ENCODE data around the gene NSMF. TPM values are rescaled to one million over a fixed set of nuclear protein-coding genes. Genes with fewer than 3 reads are reported as not detected.
A peak's percentile ranks its signal among the peaks of the same experiment; 100 is the strongest.

NSMF gene
- polyA plus RNA-seq, 1 donor from 2014 or later, result 3.4 TPM

DNA sequence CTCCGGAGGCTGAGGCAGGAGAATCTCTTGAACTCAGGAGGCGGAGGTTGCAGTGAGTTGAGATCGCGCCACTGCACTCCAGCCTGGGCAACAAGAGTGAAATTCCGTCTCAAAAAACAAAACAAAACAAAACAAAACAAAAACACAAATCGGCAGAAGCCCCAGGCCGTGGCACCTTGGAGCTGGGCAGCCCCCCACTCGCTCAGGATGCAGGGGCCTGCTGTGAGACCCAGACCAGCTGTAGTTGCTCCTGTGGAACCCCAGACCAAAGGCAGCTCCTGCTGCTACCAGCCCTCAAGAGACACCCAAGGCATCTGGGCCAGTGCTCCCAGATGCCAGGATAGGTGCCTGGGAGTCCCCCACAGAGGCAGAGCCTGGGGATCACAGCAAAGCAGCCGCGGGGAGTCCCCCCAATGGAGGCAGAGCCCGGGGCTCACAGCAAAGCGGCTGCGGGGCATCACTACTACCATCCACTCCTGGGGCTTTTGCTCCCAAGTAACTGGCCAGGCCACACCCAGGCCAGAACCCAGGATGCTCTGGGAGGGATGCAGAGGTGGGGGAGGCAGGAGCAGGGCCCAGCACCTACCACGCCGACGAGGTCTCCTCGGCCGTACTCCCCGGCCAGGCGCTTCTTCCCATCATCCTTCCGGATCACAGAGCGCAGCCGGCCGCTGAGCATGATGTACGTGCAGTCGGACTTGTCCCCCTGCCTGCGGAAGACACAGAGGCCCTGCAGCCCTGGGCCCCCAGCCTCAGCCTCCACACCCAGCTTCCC, 37.7 kb upstream of the NSMF start:
- peaks cover 0 to 2% (median 1%) of the 10 kb centered on the region in 3 donors for H3K4me1 Mint-ChIP-seq

DNA sequence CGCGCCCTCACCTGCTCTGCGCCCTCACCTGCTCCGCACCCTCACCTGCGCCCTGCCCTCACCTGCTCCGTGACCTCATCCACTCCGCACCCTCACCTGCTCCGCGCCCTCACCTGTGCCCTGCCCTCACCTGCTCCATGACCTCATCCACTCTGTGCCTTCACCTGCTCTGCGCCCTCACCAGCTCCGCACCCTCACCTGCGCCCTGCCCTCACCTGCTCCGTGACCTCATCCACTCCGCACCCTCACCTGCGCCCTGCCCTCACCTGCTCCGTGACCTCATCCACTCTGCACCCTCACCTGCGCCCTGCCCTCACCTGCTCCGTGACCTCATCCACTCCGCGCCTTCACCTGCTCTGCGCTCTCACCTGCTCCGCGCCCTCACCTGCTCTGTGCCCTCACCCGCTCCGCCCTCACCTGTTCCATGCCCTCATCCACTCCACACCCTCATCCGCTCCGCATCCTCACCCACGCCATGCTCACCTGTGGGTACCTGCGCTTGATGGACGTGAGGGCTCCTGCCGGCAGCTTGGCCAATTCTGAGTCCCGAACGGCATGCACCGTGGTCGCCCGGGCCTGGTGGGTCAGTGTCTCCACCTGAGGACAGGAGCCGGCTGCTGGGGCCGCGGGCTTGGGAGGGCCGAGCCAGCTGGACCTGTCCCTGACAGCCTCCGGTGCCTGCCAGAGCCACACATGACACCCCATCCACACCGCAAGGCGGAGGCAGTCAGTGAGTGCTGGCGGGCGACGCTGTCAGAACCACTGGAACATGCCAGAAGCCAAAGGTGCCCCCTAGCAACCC, 35.6 kb upstream of the NSMF start:
- H3K4me1 Mint-ChIP-seq, result peaks cover 0 to 2% (median 1%) of the 10 kb centered on the region in 3 donors
- no peaks in the 10 kb centered on the region for H3K9me3 Mint-ChIP-seq
- no peak overlapping the region for H3K4me3 Mint-ChIP-seq
- no peak overlapping the region for H3K27ac Mint-ChIP-seq
- peaks cover 5% of the 10 kb centered on the region for H3K36me3 Mint-ChIP-seq
- no peaks in the 10 kb centered on the region for H3K27me3 Mint-ChIP-seq

More for the DNA sequence above, 37.7 kb upstream of the NSMF start:
- Mint-ChIP-seq H3K36me3 (peaks cover 6% of the 10 kb centered on the region), H3K9me3 (peaks cover 0 to 3% (median 0%) of the 10 kb centered on the region in 3 donors), H3K27me3 (no peaks in the 10 kb centered on the region), H3K27ac (no peak overlapping the region), H3K4me3 (no peak overlapping the region)

DNA sequence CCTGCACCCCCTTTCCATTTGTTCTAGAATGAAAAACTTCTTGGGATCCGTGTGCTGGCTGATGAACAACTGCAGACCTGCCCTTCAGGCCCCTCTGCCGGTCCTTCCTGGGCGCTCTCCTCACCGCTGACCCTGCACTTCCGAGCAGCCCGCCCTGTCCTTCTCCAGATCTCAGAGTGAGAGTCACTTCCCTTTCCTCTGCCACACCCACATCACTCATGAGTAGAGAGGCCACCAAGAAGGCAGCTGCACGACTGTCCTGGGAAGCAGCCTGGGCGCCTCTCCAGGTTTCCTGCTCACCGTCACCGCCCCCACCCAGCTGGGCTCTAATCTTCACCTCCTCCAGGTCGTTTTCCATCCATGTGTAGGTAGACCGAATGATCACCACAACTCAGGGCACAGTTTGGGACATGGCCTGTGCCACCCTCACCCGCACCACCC, 35.0 kb upstream of the NSMF start:
- Mint-ChIP-seq H3K4me1 (peaks cover 0 to 2% (median 1%) of the 10 kb centered on the region in 3 donors), H3K36me3 (peaks cover 4% of the 10 kb centered on the region), H3K4me3 (no peak overlapping the region), H3K27me3 (no peaks in the 10 kb centered on the region), H3K9me3 (no peaks in the 10 kb centered on the region), H3K27ac (no peak overlapping the region)

DNA sequence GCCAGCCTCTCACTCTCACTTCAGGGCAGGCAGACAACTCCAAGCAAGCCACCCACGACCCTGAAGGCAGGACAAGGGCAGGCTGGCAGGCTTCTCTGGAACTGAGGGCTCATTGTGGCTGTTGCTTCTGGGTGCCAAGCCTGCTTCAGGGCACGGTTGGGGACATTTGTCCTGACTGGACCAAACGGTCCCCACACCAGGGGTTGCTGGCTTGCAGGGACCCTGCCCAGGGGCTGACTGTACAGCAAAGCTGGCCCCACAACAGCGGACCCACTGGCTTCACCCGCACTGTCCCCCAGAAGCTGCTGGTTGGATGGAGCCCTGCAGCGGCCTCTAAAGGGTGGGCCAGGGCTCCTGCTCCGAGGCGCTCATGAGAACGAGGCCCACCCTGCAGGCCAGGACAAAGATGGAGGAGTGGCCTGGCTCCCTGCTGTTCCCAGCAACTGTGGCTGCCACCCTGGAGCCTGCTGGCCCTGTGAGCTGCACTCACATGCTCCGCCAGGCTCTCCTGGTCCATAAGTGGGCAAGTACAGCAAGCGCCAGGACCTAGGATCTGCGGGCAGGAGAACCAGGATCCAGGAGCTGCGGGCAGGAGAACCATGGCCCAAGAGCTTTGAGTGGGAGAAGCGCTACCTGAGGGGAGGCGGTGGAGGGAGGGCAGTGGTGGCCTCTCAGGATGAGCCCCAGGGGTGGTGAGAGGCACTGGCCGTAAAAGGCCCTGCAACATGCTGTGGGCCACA, 34.4 kb upstream of the NSMF start:
- H3K9me3 Mint-ChIP-seq, result no peaks in the 10 kb centered on the region
- H3K4me1 Mint-ChIP-seq, result peaks cover 0 to 2% (median 0%) of the 10 kb centered on the region in 3 donors
- H3K36me3 Mint-ChIP-seq, result peaks cover 3% of the 10 kb centered on the region
- no peak overlapping the region for H3K4me3 Mint-ChIP-seq
- no peaks in the 10 kb centered on the region for H3K27me3 Mint-ChIP-seq
- H3K27ac Mint-ChIP-seq, result no peak overlapping the region

DNA sequence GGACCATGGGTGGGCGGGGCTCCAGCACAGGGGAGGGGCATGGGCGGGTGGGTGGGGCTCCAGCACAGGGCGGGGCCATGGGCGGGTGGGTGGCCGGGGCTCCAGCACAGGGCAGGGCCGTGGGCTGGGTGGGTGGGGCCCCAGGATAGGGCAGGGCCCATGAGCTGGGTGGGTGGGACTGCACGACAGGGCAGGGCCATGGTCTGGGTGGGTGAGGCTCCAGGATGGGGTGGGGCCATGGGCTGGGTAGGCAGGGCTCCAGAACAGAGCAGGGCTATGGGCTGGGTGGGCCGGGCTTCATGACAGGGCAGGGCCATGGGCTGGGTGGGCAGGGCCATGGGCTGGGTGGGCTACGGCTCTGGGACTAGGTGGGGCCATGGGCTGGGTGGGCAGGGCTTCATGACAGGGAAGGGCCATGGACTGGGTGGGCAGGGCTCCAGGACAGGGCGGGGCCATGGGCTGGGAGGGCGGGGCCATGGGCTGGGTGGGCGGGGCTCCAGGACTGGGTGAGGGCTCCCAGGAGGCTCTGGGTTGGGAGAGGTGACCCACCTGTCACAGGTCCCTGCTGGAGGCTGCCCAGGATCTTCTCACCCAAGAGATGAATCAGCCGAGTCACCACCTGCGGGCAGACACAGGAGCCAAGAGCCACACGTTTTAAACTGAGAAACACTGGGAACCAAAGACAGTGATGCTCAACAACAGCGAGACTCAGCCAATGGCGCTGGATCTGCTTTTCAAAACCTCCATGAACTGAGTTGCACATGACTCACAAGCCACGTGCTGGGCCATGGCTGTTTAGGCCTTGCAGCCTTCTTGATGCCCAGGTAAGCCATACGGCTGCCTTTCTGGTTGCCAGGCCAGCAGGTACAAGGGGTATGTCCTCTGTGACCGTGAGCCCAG, 33.6 kb upstream of the NSMF start:
- Mint-ChIP-seq H3K36me3 (peaks cover 3% of the 10 kb centered on the region), H3K4me3 (no peak overlapping the region), H3K27me3 (no peaks in the 10 kb centered on the region), H3K4me1 (peaks cover 0 to 2% (median 2%) of the 10 kb centered on the region in 3 donors), H3K9me3 (no peaks in the 10 kb centered on the region), H3K27ac (no peak overlapping the region)

DNA sequence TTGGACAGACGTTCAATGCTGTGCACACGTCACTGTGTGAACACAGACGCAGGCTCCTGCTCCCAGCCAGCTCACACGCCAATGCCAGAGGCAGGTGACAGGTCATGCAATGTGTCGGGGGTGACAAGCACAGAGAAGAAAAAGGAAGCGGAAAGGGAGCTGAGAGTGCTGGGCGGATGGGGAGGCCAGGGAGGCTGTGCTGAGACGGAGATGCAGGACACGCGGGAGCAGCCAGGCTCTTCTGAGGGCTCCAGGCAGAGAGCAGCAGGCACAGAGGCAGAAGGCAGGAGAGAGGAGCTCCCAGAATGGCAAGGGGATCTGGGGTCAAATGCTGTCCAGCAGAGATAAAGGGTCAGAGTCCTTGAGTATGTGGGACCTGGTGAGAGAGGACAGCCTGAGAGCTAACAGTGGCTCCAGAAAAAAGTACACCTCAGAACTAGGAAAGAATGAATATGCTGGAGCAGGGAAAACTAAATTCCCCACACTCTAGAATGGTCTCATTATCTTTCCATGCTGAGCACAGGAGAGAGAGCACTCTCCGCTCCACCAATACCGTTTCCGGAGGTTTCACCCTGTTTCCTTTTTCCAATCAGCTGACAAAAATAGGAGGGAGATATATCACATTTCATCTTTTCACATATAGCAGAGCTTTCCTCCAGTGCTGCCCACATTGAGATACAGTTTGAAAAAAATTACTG, 32.8 kb upstream of the NSMF start:
- Mint-ChIP-seq H3K36me3 (peaks cover 3% of the 10 kb centered on the region), H3K27me3 (no peaks in the 10 kb centered on the region), H3K27ac (peak overlapping the region in 1 of 3 donors; percentile 84), H3K4me3 (no peak overlapping the region), H3K4me1 (peaks cover 0 to 2% (median 2%) of the 10 kb centered on the region in 3 donors), H3K9me3 (no peaks in the 10 kb centered on the region)

DNA sequence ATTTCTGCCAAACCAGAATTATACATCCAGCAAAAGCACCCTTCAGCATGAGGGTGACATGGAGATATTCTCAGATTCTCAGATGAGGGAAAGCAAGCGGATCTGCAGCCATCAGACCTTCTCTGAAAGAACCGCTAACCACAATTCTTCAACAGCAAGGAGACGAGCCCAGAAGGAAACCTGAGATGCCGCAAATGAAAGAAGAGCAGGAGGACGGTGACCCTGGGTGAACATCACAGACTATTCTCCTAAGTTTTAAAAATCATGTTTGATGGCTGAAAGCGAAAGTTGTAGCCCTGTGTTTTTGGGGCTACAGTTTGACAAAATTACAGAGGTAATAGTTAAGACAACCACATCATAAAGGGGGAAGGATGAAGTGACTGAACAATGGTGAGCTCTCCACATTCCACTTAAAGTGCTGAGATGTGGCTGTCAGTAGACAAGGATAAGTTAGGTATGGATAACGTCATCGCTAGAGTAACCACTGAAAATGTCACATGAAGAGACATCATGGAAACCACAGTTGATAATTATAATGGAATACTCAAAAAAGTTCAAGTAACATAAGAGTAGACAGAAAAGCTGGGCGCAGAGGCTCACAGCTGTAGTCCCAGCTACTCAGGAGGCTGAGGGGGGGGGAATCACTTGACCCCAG, 31.5 kb upstream of the NSMF start:
- Mint-ChIP-seq H3K9me3 (no peaks in the 10 kb centered on the region), H3K27ac (no peak overlapping the region), H3K27me3 (no peaks in the 10 kb centered on the region), H3K4me1 (peaks cover 0 to 2% (median 2%) of the 10 kb centered on the region in 3 donors), H3K4me3 (no peak overlapping the region), H3K36me3 (peaks cover 3% of the 10 kb centered on the region)

DNA sequence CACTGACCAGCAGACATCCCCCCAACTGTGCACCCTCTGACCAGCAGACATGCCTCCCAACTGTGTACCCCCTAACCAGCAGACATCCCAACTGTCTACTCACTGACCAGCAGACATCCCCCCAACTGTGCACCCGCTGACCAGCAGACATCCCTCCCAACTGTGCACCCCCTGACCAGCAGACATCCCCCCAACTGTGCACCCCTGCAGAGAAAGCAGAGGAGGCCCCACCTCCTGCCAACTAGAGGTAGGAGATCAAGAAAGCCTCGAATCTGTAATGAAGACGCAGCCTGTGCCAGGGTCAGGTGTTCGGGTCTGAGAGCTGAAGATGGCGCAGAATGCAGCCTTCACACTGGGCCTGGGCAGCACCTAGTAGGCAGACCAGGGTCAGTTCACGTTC, 29.8 kb upstream of the NSMF start:
- no peak overlapping the region for H3K27ac Mint-ChIP-seq
- peaks cover 2% of the 10 kb centered on the region for H3K36me3 Mint-ChIP-seq
- no peaks in the 10 kb centered on the region for H3K27me3 Mint-ChIP-seq
- H3K9me3 Mint-ChIP-seq, result no peaks in the 10 kb centered on the region
- no peak overlapping the region for H3K4me3 Mint-ChIP-seq
- H3K4me1 Mint-ChIP-seq, result peaks cover 0 to 2% (median 0%) of the 10 kb centered on the region in 3 donors

DNA sequence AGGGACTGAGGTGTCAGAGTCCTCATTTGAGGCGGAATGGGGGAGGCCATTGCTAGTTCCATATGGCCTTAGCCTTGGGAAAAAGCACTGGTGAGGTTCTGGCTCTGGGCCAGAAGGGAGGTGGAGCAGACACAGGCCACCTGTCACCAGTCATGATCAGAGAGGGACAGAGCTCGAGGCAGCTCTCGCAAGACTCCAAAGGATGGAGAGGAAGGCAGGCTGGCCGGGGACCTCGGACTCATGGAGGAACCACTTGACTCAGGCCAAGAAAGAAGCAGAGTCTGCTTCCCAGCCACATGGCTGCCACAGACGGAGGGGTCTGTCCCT, 29.2 kb upstream of the NSMF start:
- H3K9me3 Mint-ChIP-seq, result no peaks in the 10 kb centered on the region
- H3K27ac Mint-ChIP-seq, result no peak overlapping the region
- H3K4me1 Mint-ChIP-seq, result peaks cover 0 to 2% (median 0%) of the 10 kb centered on the region in 3 donors
- H3K27me3 Mint-ChIP-seq, result no peaks in the 10 kb centered on the region
- H3K36me3 Mint-ChIP-seq, result peaks cover 2% of the 10 kb centered on the region
- no peak overlapping the region for H3K4me3 Mint-ChIP-seq

DNA sequence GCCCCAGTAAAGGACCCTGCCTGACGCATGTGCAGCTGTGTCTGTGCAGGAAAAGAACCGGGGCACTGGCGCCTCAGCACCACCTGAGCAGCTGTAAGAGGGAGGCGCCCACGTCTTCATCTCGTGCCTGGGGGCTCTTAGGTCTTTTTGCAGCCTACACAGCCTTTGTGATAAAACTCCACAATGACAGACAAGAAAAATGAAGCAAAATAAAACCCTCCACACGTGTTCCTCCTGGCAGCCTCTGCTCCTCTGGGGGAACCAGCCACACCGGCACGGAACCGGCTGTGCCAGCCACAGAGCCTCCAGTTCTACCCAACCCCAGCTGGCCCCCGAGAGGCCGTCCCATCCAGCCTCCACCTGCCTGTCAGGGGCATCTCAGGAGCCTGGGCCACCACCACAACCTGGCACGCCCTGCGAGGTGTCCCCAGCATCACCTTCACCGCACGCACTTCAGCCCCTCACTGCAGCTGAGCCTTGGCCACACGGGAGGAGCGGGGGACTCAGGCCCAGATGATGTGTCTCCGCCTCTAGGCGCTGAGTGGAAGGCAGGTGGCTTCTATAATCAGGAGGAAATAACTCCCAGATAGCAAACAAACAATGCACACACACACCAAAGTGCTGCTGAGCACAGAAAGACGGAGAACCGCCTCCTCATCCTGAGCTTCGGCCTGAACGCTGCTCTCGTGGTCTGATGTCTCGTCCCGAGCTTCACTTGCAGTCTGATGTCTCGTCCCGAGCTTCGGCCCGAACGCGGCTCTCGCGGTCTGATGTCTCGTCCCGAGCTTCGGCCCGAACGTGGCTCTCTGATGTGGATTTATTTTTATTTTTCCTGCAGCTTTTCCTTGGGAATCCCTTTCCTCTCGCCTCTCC, 28.6 kb upstream of the NSMF start:
- Mint-ChIP-seq H3K4me1 (peaks cover 0 to 2% (median 0%) of the 10 kb centered on the region in 3 donors), H3K9me3 (no peaks in the 10 kb centered on the region), H3K27me3 (no peaks in the 10 kb centered on the region), H3K27ac (no peak overlapping the region), H3K4me3 (no peak overlapping the region), H3K36me3 (peaks cover 2% of the 10 kb centered on the region)

DNA sequence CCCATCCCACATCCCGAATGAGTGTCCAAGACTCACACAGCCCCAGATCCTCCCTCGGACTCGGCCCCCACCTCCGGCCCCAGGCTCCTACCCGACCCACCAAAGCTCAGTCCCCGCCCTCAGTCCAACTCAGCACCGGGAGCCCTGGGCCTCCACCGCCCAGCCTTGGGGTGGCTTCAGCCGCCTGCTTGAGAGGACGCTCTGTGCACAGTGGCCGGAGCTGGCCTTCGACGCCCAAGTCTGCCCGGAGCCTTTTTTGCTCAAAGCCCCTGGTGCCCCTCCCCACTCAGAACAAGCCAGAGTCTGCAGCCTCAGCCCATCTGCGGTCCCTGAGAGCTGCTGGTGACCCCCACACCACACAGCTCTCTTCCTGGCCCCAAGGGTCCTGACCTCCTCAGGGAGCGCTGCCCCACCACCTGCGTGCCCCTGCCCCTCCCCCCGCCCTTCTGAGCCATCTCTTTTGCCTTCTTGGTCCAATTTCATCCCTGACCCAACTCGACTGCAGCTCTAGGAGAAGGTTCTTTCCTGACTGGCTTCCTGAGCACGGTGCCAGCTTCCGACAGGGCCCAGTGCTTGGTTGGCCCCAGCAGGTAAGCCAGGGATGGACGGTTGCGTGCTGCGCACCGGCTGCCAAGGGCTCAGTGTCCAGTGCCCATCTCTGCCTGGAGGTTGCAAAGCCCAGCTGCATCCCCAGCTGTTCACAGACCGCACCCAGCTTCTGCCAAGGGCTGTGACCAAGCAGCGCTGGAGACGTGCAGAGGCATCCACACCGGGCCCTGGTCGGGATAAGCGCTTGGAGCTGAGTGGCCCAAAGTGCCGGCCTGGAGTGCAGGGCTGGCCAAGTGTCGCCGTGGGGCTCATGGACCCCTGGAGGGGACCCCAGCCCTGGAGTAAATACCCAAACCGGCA, 27.7 kb upstream of the NSMF start:
- Mint-ChIP-seq H3K36me3 (peaks cover 2% of the 10 kb centered on the region), H3K9me3 (no peaks in the 10 kb centered on the region), H3K27me3 (no peaks in the 10 kb centered on the region), H3K27ac (no peak overlapping the region), H3K4me1 (peaks cover 0 to 2% (median 0%) of the 10 kb centered on the region in 3 donors), H3K4me3 (peak overlapping the region in 1 of 4 donors; percentile 28)

DNA sequence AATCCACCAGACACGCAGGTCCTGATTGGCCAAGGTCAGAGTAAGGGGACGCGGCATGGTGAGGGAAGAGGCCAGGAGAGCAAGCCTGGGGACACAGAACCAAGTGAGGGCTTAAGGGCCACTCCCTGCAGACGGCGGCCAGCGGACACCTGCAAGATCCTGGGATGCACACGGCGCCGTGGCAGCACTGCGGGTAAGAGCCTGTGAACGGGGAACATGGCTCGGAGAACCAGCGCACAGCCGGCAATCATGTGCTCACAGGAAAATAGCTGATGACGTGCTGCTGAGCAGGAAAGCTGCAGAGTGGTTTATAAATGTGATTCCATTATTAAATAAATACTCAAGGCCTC, 27.0 kb upstream of the NSMF start:
- Mint-ChIP-seq H3K9me3 (no peaks in the 10 kb centered on the region), H3K27me3 (no peaks in the 10 kb centered on the region), H3K27ac (no peak overlapping the region), H3K4me1 (peaks cover 0 to 2% (median 0%) of the 10 kb centered on the region in 3 donors), H3K4me3 (no peak overlapping the region), H3K36me3 (peaks cover 2% of the 10 kb centered on the region)
